GM18511 (cell line): Measurements from ENCODE around the gene VIPAS39.
A peak's percentile ranks its signal among the peaks of the same experiment; 100 is the strongest.

Experiments used
- ATAC-seq: cut with Tn5 transposase; IDR thresholded peaks from one replicate; pipeline ENCODE4 v1.9.1; 2021; ENCODE audit warnings: mild to moderate bottlenecking, moderate library complexity; ENCODE audit not compliant: unreplicated experiment

Gene VIPAS39

GRCh38 chr14:77457522-77458248 is at the start of gene VIPAS39, which contains the start of gene AHSA1:
VIPAS39 (minus strand) TSS chr14:77457601; CDS start chr14:77454102, 3,499 bp downstream.
AHSA1 (plus strand) TSS chr14:77458093; CDS start chr14:77458190, 97 bp downstream.
- ATAC-seq: peak; percentile 94

- ATAC-seq: no peak
Observed at GRCh38 chr14:77505031-77505430, 47.6 kb upstream of the VIPAS39 start.

GRCh38 chr14:77503138-77503537 is 45.7 kb upstream of the VIPAS39 start:
- no peak for ATAC-seq

GRCh38 chr14:77502109-77502782 is 44.8 kb upstream of the VIPAS39 start:
- no peak for ATAC-seq

- peak; percentile 38 for ATAC-seq
Observed at GRCh38 chr14:77498984-77499527, 41.7 kb upstream of the VIPAS39 start.

- peak; percentile 72 for ATAC-seq
Observed at GRCh38 chr14:77498120-77498979, 40.9 kb upstream of the VIPAS39 start, which contains the start of gene ISM2. ISM2 (minus strand) TSS chr14:77498816; CDS start chr14:77498793, 23 bp downstream.

- no peak for ATAC-seq
Observed at GRCh38 chr14:77495334-77495733, 37.9 kb upstream of the VIPAS39 start.

GRCh38 chr14:77491056-77491455 is 33.7 kb upstream of the VIPAS39 start:
- no peak for ATAC-seq

- ATAC-seq: no peak
Observed at GRCh38 chr14:77490347-77490986, 33.1 kb upstream of the VIPAS39 start.

- ATAC-seq: no peak
Observed at GRCh38 chr14:77489041-77489440, 31.6 kb upstream of the VIPAS39 start.

GRCh38 chr14:77488558-77488957 is 31.2 kb upstream of the VIPAS39 start:
- no peak for ATAC-seq

- ATAC-seq: no peak
Observed at GRCh38 chr14:77485901-77486678, 28.7 kb upstream of the VIPAS39 start.

GRCh38 chr14:77485256-77485655 is 27.9 kb upstream of the VIPAS39 start:
- no peak for ATAC-seq

- ATAC-seq: no peak
Observed at GRCh38 chr14:77482422-77482821, 25.0 kb upstream of the VIPAS39 start.

GRCh38 chr14:77478796-77479195 is 21.4 kb upstream of the VIPAS39 start:
- peak; percentile 90 for ATAC-seq

GRCh38 chr14:77478029-77478428 is 20.6 kb upstream of the VIPAS39 start:
- ATAC-seq: no peak

- ATAC-seq: no peak
Observed at GRCh38 chr14:77475432-77476115, 18.2 kb upstream of the VIPAS39 start.

GRCh38 chr14:77474479-77475177 is 17.2 kb upstream of the VIPAS39 start:
- no peak for ATAC-seq
